Fibroblast of villous mesenchyme (primary cell): ENCODE results near the gene OSBP. TPM values are rescaled to one million over a fixed set of nuclear protein-coding genes. Genes with fewer than 3 reads are reported as not detected.
"Not testable (repeated sequence)": the region's sequence is repeated elsewhere in the genome, so short reads cannot be mapped to it uniquely, and the experiment has no call there.

Experiments used
- DNase-seq: peaks from one replicate; pipeline ENCODE4 v3.0.0-alpha.2; 2010; ENCODE audit warnings: low read depth
- H3K4me3 ChIP-seq: 2 replicates; pipeline ENCODE4 v1.5.1; 2011; ENCODE audit warnings: low read depth, mild to moderate bottlenecking, low read length
- CTCF ChIP-seq: IDR thresholded peaks from 2 replicates; pipeline ENCODE4 v1.5.1; 2012; ENCODE audit warnings: low read depth, mild to moderate bottlenecking, low read length; ENCODE audit not compliant: insufficient read depth
- total RNA-seq: library from RNA; depleted of rRNA; stranded (reverse); fragments of >200 nt; gene quantifications from 2 replicates; pipeline ENCODE4 v1.2.3, GENCODE V29; 2012

OSBP gene
- total RNA-seq, 1 donor, result 44.0 TPM

GRCh38 chr11:59550368-59550841 lies 65.2 kb downstream of the OSBP start:
- DNase-seq, result peak; percentile 90
- TF ChIP-seq CTCF, result peak; percentile 36
- peak overlapping the region; percentile 63 for H3K4me3 ChIP-seq

DNA sequence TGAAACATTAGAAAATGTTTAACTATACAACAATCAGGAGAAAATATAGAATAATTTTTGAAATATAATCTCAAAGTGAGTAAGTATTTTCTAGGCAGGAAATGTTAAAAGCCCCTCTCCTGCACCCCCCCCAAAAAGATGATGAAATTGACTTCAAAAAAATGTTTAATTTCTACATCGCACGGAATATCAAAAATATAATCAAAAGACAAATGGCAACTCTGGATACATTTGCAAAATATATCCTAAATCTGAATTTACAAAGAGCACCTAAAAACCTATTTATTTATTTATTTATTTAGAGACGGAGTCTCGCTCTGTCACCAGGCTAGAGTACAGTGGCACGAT lies 67.3 kb downstream of the OSBP start:
- no peak for DNase-seq
- no peak for TF ChIP-seq CTCF

DNA sequence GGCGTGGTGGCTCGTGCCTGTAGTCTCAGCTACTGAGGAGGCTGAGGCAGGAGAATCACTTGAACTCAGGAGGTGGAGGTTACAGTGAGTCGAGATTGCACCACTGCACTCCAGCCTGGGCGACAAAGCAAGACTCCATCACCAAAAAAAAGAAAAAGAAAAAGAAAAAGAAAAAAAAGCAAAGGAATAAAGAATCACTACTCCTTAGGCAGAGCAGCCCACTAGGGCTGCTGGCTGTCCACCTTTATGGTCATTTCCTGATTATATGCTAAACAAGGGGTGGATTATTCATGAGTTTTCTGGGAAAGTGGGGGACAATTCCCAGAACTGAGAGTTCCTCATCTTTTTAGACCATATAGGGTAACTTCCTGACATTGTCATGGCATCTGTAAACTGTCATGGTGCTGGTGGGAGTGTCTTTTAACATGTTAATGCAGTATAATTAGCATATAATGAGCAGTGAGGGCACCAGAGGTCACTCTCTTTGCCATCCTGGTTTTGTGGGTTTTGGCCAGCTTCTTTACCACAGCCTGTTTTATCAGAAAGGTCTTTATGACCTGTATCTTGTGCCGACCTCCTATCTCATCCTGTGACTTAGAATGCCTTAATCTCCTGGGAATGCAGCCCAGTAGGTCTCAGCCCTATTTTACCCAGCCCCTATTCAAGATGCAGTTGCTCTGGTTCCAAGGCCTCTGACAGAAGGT lies 67.8 kb downstream of the OSBP start:
- DNase-seq, result peak; percentile 60
- not testable (repeated sequence) for H3K4me3 ChIP-seq

More for the DNA sequence above, 67.3 kb downstream of the OSBP start:
- no peak overlapping the region for H3K4me3 ChIP-seq

DNA sequence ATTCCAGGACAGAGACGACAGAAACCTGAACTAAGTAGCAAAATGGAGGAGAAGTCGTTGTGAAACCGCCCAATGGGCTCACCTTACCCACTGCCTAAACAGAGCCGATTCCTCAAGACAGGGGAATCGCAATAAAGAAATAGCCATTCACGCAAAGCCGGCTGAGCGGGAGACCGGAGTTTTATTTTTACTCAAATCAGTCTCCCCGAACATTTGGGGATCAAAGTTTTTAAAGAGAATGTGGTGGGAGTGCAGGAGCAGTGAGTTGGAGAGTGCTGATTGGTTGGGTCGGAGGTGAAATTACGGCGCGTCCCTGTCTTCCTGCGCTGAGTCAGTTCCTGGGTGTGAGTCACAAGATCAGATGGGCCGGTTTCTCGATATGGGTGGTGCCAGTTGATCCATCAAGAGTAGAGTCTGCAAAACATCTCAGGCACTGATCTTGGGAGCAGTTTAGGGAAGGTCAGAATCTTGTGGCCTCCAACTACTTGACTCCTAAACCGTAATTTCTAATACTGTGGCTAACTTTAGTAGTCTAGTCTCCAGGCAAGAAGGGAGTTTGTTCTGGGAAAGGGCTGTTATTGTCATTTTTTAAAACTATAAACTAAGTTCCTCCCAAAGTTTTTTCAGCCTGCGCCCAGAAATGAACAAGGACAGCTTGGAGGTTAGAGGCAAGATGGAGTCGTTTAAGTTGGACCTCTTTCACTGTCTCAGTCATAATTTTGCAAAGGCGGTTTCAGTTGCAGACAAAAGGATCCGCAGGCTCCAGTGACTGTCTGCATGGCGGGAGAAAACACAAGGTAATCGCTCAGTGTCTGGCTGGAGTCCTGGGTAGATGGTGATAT lies 70.2 kb downstream of the OSBP start:
- TF ChIP-seq CTCF, result no peak
- H3K4me3 ChIP-seq, result peak overlapping the region; percentile 45
- DNase-seq, result peak; percentile 98

DNA sequence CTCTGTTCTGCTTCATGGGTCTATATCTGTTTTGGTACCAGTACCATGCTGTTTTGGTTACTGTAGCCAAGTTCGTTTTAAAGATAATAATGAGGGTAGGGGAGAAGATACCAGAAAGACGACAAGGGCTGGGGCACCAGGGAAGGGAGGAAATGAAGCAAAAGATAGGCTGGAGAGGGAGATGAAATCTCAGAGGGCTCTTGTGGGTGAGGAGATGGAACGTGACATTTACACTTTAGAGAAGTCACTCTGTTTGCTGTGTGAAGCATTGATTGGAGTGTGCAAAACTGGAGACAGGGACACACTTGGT lies 70.8 kb downstream of the OSBP start:
- TF ChIP-seq CTCF, result no peak
- H3K4me3 ChIP-seq, result peak overlapping the region; percentile 45
- no peak for DNase-seq

GRCh38 chr11:59543713-59544112 lies 71.9 kb downstream of the OSBP start:
- not testable (repeated sequence) for H3K4me3 ChIP-seq, DNase-seq

DNA sequence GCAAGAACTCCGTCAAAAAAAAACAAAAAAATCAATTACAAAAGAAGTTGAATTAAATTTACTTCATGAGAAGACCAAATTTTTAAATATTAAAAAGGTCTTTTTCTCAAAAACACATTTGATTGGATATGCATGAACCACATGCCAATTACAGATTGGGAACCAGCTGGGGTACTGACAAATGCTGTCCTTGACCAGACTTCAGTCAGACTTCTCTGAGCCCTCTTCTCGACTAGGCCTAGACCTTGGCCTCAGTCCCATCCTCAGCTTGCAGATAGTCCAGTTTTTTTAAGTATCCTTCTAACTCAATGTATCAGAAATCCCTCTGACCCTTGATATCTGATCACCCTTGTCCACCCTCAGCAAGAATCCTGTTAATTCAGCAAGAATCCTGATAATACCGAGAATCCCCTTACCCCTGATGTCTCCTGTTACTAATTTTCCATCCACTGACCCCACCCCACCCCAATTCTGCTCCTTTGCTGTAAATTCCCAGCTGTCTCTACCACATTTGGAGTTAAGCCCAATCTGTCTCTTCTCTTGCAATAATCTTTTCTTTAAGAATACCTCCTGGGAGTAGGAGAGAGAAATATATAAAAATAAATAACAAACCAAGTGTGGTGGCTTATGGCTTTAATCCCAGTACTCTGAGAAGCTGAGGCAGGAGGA lies 73.3 kb downstream of the OSBP start:
- no peak overlapping the region for H3K4me3 ChIP-seq
- no peak for DNase-seq
- TF ChIP-seq CTCF, result no peak

GRCh38 chr11:59534676-59535075 lies 80.9 kb downstream of the OSBP start:
- H3K4me3 ChIP-seq, result no peak overlapping the region
- TF ChIP-seq CTCF, result no peak
- no peak for DNase-seq
